HEK293 (cell line): ENCODE measurements around the gene RPS6KB2.

Source experiments
- KLF10 ChIP-seq: fragments of 450-650 bp; IDR thresholded peaks from 2 replicates; pipeline ENCODE4 v1.5.1; 2018; ENCODE audit warnings: missing biosample characterization, mild to moderate bottlenecking, missing genetic modification characterization
- PRDM2 ChIP-seq: fragments of 450-650 bp; formaldehyde crosslinking; IDR thresholded peaks from 2 replicates; pipeline ENCODE4 v1.5.1; 2016; ENCODE audit warnings: missing biosample characterization, missing genetic modification characterization, borderline replicate concordance
- PRDM4 ChIP-seq: fragments of 450-650 bp; formaldehyde crosslinking; IDR thresholded peaks from 2 replicates; pipeline ENCODE4 v1.5.1; 2017; ENCODE audit warnings: missing biosample characterization, missing genetic modification characterization
- PRDM6 ChIP-seq: fragments of 450-650 bp; formaldehyde crosslinking; IDR thresholded peaks from 2 replicates; pipeline ENCODE4 v1.5.1; 2017; ENCODE audit warnings: missing biosample characterization, missing genetic modification characterization
- ZNF114 ChIP-seq: fragments of 450-650 bp; formaldehyde crosslinking; IDR thresholded peaks from 2 replicates; pipeline ENCODE4 v1.5.0; 2017; ENCODE audit warnings: missing biosample characterization, missing genetic modification characterization
- ZNF155 ChIP-seq: fragments of 450-650 bp; formaldehyde crosslinking; IDR thresholded peaks from 2 replicates; pipeline ENCODE4 v1.5.1; 2016; ENCODE audit warnings: missing biosample characterization, missing genetic modification characterization
- ZNF169 ChIP-seq: fragments of 450-650 bp; formaldehyde crosslinking; IDR thresholded peaks from 2 replicates; pipeline ENCODE4 v1.5.1; 2016; ENCODE audit warnings: missing biosample characterization, missing genetic modification characterization
- ZNF292 ChIP-seq: fragments of 450-650 bp; formaldehyde crosslinking; IDR thresholded peaks from 2 replicates; pipeline ENCODE4 v1.5.1; 2016; ENCODE audit warnings: low read depth, missing biosample characterization, missing genetic modification characterization, borderline replicate concordance
- ZNF311 ChIP-seq: fragments of 450-650 bp; formaldehyde crosslinking; IDR thresholded peaks from 2 replicates; pipeline ENCODE4 v1.5.1; 2017; ENCODE audit warnings: missing biosample characterization, missing genetic modification characterization, borderline replicate concordance
- ZNF362 ChIP-seq: fragments of 450-650 bp; formaldehyde crosslinking; IDR thresholded peaks from 2 replicates; pipeline ENCODE4 v1.5.1; 2016; ENCODE audit warnings: missing biosample characterization, missing genetic modification characterization
- ZNF416 ChIP-seq: fragments of 450-650 bp; formaldehyde crosslinking; IDR thresholded peaks from 2 replicates; pipeline ENCODE4 v1.5.1; 2016; ENCODE audit warnings: missing biosample characterization, missing genetic modification characterization
- ZNF488 ChIP-seq: fragments of 450-650 bp; formaldehyde crosslinking; IDR thresholded peaks from 2 replicates; pipeline ENCODE4 v1.5.1; 2016; ENCODE audit warnings: missing biosample characterization, missing genetic modification characterization
- ZNF514 ChIP-seq: fragments of 450-650 bp; formaldehyde crosslinking; IDR thresholded peaks from 2 replicates; pipeline ENCODE4 v1.5.1; 2016; ENCODE audit warnings: missing biosample characterization, missing genetic modification characterization
- ZNF518A ChIP-seq: fragments of 450-650 bp; formaldehyde crosslinking; conservative IDR thresholded peaks from 2 replicates; pipeline ENCODE4 v1.5.1; 2016; ENCODE audit warnings: low read depth, missing biosample characterization, missing genetic modification characterization
- ZNF645 ChIP-seq: fragments of 450-650 bp; formaldehyde crosslinking; IDR thresholded peaks from 2 replicates; pipeline ENCODE4; 2016; ENCODE audit warnings: missing biosample characterization, missing genetic modification characterization
- ZNF747 ChIP-seq: fragments of 450-650 bp; formaldehyde crosslinking; IDR thresholded peaks from 2 replicates; pipeline ENCODE4 v1.5.1; 2016; ENCODE audit warnings: missing biosample characterization, missing genetic modification characterization
- ZNF768 ChIP-seq: fragments of 450-650 bp; formaldehyde crosslinking; IDR thresholded peaks from 2 replicates; pipeline ENCODE4 v1.5.1; 2018; ENCODE audit warnings: missing biosample characterization, mild to moderate bottlenecking, missing genetic modification characterization

Gene RPS6KB2

GRCh38 chr11:67391304-67392182, 36.8 kb upstream of the RPS6KB2 start, which contains the start of gene RAD9A (continued):
- TF ChIP-seq PRDM4 (tag by site-specific recombination), result 0 out of 2 replicates have a peak, but pooled peaks have one; percentile 16
- 0 out of 2 replicates have a peak, but pooled peaks have one; percentile 28 for TF ChIP-seq ZNF488 (tag by site-specific recombination)
- TF ChIP-seq ZNF768 (tag by site-specific recombination), result no peak
- TF ChIP-seq ZNF518A (tag by site-specific recombination), result peak; percentile 18; the same call in 1 of the 2 replicates
- no peak for TF ChIP-seq PRDM6 (tag by site-specific recombination)
- no peak for TF ChIP-seq ZNF114 (tag by site-specific recombination)
- TF ChIP-seq ZNF362 (tag by site-specific recombination), result no peak
- TF ChIP-seq ZNF747 (tag by site-specific recombination), result no peak
- no peak for TF ChIP-seq ZNF155 (tag by site-specific recombination)
- TF ChIP-seq PRDM2 (tag by site-specific recombination), result no peak
- TF ChIP-seq ZNF292 (tag by site-specific recombination), result 0 out of 2 replicates have a peak, but pooled peaks have one; percentile 10
- TF ChIP-seq ZNF169 (tag by site-specific recombination), result no peak
- TF ChIP-seq ZNF645 (tag by site-specific recombination), result no peak
- TF ChIP-seq ZNF514 (tag by site-specific recombination), result no peak
- TF ChIP-seq KLF10 (tag by site-specific recombination), result peak; percentile 91
- TF ChIP-seq ZNF416 (tag by site-specific recombination), result no peak
- no peak for TF ChIP-seq ZNF311 (tag by site-specific recombination)
